CD1c-positive myeloid dendritic cell (primary cell): ENCODE measurements around the gene CXCR4.

Experiments used
- DNase-seq: peaks from one replicate; pipeline ENCODE4 v3.0.0-alpha.2; 2016; ENCODE audit errors: extremely low spot score

Gene CXCR4

DNA sequence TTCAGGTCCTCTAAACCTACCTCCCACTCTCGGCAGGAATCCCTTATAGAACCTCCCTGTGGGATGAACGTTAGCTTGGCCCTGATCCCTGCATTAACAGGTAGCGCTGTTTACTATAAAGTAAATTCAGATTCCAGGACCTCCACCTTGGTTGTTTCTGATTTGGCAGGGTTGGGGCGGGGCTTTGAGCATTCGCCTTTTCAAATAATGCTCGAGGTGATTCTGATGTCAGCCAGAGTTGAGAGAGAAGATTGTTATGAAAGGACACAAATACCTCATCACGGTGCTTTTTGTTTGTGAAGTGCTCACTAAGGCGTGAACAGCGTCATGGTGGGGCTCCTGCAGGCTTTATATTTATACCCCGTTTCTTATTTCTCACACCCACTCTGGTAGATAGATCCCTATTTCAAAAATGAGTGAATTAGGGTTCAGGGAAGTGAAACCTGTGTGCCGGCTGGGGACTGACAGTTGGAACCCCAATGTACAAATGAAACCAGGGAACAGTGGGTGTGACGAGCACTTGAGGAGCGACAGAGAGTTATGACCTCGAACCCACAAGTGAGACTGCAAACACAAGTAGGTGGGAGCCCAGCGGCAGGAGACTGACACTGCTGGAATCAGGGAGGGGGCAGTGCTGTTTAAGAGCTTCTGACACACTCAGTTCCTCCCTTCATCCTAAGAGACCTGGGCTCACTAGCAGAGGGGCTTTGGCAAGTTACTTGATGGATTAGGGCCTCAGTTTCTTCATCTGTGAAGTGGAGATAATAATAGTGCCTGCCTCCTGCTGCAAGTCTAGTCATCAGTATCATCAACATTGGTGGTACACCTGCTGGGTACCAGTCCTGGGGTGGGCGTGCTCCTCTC is 14.2 kb upstream of the CXCR4 start:
- DNase-seq, result peak; percentile 94

DNA sequence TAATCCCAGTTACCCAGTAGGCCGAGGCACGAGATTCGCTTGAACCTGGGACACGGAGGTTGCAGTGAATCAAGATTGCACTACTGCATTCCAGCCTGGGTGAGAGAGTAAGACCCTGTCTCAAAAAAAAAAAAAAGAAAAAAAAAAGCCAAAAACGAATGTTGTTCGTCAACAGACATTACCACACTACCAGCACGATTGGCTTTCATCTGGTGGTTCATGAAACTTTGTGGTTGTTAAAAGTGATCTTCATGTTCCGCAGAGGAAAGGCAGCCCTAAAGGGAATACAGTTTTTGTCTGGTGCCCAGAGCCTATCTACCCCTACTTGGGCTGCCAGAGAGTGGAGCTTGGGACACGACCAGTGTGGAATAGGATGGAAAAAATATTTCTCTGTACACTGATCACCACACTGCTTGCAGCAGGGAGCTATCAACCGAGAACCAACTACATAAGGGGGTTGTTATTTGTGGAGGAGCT is 13.6 kb upstream of the CXCR4 start:
- DNase-seq, result peak; percentile 70

DNA sequence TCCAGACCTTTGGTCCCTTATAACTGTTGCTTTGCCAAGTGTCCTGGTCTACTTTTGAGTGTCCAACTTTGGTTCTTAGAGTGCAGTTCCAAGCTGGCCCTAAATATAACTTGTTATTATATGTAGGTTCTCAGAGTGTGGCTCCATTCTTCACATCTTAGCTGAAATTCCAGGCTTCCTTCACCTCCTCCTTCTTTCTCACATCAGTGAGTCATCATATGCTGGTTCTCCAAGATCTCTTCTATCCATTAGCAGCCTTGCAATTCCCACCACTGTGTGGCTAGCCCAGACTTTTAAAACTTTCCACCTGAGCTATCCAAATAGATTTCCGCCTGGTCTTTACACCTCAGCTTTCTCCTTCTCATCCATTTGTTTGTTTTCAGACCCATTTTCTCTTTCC is 12.6 kb upstream of the CXCR4 start:
- no peak for DNase-seq

DNA sequence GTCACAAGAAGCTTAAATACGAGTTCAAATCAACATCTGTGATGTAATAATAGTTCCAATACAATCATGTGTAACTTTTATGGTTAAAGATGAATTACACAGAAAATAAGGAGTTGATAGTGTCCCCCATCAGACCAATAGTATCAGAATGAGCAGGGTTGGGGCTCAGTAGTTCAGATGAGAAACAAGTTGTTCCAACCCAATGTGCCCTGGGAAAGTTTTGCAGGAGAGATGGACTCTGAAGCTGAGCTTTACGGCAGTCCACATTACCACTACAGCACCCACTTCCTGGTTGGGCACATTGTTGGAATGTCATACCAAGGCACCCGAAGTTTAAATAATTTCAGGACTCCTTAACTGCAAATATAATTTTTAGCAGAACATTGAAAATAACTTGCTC is 12.1 kb upstream of the CXCR4 start:
- DNase-seq, result no peak

DNA sequence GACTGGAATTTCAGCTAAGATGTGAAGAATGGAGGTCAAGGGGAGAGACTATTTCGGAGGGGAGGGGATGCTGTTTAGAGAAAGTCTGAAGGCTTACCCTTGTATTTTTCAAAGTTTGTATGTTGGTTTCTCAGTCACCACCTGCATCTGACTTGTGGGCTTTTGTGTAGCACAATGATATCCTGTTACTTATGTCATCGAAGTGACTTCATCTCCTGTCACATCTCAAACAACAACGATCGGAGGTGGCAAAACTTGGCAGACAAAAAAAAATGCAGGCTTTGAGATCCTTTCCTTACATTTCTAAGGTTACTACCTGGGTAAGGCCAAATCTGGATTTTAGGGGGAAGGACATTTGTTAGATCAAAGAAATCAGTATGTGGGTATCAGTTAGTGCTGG is 11.7 kb upstream of the CXCR4 start:
- peak; percentile 50 for DNase-seq

DNA sequence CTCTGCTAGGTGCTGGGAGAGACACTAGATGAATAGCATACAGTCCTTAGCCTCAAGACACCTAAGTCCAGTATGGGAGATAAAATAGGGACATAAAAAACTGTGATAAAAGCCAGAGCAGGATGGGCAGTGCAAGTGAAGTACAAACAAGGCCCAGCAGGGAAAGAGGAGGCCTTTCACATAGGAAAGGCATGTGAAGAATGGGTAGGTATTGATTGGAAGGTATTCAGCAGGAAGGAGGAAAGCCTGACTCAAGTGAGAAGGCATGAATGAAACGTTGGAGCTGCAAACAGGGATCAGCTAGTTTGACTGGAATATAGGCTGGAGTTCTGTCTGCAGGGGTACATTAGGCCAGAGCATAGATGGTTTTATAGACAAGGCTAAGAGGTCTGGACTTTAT is 11.0 kb upstream of the CXCR4 start:
- no peak for DNase-seq

DNA sequence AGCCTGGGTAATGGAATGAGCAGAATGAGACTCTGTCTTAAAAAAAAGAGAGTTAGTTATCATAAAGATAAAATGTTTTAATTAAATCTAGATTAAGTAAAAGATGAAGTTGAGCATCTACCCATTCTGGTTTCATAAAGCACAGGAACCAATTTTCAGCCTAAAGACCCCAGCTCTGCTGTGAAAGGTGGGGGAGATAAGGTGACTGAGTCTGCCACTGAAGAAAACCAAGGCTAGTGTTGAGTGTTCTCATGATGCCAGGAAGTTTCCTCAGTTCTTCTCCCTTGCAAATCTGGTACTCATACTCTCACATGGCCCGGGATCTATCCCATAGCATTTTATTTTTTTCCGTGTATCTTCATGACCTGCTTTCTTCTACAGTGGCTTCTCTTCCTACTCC is 10.4 kb upstream of the CXCR4 start:
- DNase-seq, result no peak

DNA sequence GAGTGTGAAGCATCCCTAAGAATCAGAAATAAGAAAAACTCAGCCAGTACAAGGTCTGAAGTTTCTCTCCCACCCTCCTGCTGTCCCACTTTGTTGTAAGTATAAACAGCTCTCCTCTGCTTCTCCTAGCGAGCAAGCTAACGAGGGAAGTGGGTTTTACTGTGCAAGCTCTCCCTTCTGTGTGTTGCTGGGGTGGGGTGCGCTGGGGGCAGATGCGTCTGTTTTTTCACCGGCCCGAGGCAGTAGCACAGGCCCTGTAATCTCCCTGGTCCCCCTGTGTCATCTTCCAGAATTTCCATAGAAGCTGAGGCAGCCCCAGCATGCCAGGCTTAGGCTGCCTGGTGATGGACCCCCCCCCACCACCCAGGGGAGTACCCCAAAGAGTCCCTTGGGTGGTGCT is 9.4 kb upstream of the CXCR4 start:
- no peak for DNase-seq

DNA sequence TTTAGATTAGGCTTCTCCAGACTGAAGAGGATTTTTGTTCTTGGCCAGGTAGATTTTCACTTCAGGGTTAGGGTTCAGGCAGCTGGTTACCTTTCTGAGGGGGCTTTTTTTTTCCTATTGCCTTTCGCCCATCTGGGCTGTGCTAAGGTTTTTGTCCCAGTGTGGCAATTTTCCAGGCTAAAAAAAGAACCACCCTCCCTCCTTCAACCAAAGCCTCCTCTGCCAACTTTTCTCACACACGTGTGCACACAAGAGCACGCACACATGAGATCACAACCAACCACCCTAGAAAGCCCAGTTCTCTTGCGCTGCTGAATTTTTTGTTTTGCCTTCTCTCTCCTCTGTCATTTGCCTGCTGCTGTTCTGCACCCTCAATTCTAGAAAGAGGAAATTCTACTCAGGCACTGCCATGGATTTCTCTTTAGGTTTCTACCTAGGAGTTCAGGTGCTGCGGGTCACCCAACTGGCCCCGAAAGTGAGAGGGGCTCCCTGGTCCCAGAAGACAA is 8.5 kb upstream of the CXCR4 start:
- DNase-seq, result no peak

DNA sequence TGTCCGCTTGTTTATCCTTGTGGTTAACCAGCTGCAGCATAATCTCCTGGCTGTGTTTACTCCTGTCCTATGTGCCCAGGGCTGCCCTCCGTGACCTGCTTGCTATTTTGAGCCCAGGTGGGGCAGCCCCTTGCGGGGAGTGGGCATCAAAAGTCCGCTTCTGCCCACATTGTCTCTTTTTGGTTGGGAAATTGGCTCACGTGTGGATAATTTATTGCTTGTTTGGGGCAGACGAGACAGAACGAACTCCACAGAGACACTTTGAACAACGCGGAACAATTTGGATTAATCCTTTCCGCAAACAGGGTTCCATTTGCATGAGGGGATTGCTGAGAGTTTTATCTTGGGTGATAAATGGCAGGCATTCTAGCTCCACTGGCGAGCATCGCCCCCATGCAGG is 8.1 kb upstream of the CXCR4 start:
- DNase-seq, result no peak

DNA sequence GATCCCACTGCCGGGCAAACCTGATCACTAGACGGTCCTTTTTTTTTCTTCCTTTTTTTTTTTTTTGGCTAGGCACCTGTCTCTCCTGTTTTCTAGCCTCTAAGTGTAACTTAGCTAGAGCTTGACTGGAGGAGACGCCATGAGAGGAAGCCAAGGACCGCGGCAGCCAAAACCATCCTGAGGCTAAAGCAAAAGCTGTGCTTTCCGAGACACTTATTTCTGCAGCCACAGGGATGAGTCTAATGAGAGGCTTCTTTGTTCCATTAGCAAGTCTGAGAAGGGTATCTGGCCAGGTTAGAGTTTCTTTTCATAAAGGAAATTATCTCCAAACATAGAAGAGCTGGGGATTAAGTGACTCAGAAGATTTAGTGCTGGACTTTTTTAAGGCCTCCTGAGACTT is 7.3 kb upstream of the CXCR4 start:
- no peak for DNase-seq

DNA sequence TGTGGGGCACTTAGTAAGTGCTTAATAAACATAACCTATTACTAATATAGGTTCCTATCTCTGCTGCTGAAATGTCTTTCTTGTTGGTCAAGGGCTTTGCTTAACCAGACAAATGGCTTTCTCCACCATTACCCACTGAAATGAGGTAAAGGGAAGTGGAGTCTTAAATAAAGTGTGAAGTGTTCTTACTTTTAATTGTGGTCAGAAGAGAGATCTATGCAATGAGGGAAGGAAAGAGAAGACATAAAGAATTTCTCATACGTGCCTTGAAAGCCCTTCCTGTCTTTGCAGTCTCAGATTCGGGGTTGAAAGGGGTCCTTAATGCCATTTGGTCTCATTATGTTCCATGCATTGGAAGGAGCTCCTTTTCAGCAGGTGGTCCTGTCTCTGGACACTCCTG is 6.9 kb upstream of the CXCR4 start:
- no peak for DNase-seq

DNA sequence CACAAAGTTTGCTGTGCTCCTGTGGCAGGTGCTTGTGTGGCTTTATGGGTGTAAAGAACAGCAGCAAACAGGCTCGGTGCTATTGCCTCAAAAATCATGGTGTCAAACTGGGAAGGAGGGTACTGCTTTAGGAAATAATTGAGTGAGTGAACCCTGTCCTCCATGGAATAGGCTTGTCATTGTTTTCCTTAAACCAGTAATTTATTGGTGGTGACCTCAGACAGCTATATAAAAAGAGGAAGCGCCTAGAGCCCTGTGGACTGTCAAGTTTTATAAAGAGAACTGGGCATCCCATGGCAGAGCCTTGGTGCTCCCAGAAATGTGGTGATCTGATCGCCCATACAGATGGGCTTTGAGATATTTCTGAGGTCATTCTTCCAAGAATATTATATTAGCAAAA is 4.7 kb upstream of the CXCR4 start:
- DNase-seq, result peak; percentile 78

DNA sequence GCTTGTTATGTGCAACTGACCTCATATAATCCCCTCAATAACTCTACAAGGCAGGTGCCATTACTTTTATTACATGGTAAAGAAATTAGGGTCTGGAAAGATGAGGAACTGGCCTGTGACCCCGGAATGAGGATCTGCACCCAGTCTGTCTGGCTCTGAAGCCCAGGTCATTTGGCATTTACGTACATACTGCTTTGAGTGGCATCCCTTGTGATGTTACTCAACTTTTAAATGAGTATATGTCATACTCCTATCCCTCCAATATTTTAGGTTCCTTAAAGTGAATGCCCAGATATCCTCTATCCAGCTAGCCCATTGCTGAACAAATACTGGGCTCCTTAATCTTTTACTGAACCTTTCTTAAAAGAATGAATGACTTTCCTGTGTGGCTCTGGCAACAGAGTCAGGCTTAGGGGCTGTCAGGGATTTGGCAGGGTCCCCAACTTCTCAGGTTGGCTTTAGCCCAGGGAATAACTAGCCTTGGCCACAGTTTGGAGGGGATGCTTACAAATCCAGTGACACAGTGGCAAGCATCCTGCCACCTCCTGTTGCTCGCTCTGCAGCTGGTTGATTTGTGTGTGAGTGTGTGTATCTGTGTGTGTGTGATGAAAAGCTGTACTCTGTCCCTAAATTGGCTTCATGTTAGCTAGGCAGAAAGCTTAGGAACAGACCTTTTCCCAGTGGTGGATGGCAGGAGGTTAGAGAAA is 3.4 kb upstream of the CXCR4 start:
- peak; percentile 43 for DNase-seq

DNA sequence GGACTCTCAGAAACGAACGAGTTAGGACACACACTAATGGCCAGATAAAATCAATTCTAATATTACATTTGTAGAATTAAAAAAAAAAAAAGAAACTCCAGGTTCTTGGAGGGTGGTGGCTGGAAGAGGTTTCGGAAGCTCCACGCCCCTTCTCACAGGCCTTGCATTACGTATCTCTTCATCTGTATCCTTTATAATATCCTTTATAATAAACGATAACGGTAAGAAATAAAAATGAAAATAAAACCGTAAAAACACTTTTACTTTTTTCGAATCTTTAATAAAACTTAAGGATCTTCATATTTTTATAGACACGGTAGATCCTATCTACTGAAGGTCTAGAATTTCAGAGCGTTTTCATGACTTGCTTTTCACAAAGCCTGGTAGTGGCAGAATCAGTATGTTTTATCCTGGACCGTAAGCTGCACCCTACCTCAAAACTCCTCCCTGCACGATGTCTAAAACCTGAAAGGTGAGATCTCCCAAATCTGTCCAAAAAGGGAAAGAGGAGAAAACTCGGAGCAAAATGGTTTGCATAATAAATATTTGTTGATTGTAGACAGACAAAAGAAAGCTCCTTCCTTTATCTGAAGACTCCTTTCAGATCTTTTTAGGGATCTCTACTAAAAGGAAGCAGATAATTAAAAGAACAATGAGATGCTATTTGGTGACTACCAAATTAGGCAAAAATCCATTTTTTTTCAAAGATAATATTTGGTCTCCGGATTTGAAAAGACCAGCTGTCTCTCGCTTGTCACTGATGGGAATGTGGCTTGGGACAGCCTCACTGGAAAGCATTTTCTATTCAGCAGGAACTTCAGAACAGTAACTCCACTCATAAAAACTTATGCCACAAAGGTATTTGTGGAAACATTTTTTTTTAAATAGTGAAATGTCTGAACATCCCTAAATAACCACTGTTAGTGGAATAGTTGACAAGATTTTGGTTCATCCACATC is 2.0 kb upstream of the CXCR4 start:
- no peak for DNase-seq

DNA sequence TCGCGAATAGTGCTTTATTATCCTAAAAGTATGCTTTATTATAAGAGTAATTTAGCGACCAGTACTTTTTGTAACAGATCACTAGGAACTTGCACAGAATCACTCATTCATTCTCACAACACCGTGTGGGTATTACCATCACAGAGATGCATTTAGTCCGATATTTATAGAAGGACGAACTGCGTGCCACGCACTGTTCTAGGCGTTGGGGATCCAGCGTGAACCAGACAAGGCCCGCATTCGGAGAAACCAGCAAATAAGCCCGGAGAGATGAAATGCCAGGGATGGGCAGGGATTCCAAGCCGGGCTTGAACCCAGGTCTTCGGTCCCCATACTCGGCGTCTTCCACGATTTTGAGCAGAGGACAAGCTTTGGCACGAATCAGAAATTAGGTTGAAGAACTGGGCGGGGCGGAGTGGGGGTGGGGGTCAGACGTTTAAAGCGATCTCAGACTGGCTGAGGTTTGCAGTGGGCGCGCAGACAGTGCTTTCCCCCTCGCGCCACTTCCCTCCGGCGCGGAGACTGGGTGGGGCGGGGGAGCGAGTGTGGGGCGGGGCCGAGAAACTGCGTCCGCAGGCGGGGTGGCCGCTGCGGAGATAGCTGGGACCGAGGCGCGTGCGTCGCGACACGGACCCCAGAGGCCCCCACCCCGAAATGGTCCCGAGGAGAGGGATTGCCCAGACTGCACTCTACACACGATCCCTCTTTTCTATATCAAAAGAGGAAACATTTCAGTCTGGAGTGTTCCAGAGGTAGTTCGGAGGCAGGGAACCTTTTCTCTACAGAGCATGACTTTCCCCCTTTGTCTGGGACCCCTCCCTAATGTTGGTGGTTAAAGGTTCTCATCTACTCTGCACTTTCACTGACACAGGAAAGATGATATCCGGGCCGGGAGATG is 1.1 kb upstream of the CXCR4 start:
- DNase-seq, result peak; percentile 88

DNA sequence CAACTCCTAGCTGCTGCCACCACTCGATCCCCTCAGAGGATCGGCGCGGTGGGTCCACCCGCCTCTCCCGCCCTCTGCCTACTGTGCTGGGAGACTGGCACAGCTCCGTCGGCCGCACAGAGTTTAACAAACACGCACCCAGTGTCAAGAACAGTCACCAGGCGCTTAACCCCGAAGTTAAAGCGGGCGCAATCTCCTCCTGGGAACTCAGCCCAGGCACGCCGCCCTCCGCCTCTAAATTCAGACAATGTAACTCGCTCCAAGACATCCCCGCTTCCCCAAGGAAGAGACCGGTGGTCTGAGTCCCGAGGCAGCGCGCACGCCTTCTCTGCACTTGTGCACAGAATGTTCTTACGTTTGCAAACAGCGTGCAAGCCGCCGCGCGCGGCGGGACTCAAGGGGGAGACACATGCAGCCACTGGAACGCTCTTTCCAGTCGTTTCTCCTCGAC is 533 bp downstream of the CXCR4 start:
- peak; percentile 69 for DNase-seq

DNA sequence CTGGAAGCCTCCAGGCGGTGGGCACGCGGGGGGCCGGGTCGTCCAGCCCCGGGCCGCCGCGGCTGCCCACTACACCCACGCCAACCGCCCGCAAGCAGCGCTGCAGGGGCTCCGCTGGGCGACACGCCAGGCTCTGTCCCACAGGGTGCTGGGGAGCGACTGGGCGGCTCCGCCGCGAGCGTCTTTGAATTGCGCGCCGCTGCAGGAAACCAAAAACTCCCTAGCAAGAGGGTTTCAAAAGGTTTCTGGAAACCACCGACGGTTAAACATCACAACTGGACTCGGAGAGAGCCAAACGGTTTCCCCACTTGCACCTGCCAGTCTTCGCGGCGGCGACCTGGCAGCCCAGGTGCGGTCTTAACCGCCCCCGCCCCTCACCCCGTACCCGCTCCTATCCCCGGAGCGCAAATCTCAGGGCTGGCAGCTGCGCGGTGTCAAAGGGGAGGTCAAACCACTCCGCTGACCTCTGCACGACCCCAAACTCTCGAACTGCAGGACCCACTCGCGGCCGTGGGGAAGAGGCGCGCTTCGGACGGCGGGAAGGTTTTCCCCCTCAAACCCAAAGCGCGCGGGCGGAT is 1.0 kb downstream of the CXCR4 start:
- peak; percentile 63 for DNase-seq

DNA sequence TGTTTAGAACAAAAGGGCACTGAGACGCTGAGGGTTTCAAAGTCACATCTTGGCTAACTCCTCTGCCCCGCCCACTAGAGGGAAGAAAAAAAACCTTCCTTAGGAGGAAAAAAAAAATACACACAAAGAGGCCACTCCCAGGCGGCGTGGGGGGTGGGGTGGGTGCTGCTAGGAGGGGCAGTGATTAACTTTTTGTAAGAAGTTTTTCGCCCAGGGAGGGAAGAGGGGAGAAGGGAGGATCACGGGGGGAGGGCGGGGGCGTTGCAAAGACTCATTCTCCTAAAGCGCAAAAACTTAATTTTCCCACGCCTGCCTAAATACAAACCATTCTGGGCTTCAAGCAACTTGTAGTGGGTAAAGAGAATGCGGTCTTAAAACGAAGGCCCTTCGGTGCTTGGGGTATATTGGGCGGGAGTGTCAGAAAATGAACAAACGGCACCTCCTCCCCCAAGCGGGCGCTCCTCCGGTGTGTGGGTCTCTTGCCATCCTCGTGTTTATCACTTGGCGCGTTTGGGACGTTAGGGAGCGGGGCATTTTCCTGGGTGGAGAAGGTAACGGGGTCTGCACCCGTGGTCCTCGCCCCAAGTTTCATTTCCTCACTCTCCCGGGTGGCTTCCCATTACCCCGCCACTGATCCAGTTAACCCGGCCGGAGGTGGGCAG is 1.7 kb downstream of the CXCR4 start:
- DNase-seq, result peak; percentile 77
